ENCODE measurements around the gene CAMKMT. TPM values are rescaled to one million over a fixed set of nuclear protein-coding genes. Genes with fewer than 3 reads are reported as not detected.
A peak's percentile ranks its signal among the peaks of the same experiment; 100 is the strongest.

CAMKMT gene
- total RNA-seq, 2 experiments from 2014 or later = 11.9 to 13.9 TPM

GRCh38 chr2:44777537-44777936, 415.8 kb downstream of the CAMKMT start:
- peaks cover 5% of the 10 kb centered on the region for H3K4me1 ChIP-seq (ENCODE audit: insufficient read depth, low read length)
- Mint-ChIP-seq H3K4me1 (ENCODE audit: low read depth) (peaks cover 6% of the 10 kb centered on the region), H3K4me3 (no peak overlapping the region), H3K36me3 (ENCODE audit: low read depth) (no peaks in the 10 kb centered on the region), H3K27me3 (no peaks in the 10 kb centered on the region), H3K27ac (no peak overlapping the region), H3K9me3 (no peaks in the 10 kb centered on the region)
- no peak overlapping the region for H3K27ac ChIP-seq (ENCODE audit: low read depth in 1 of 2, low read length in 2 of 2)
- no peak for TF ChIP-seq CTCF (IDR thresholded peaks at IDR 0.05)
- H3K4me3 ChIP-seq (ENCODE audit: low read length) = no peak overlapping the region
- no peaks in the 10 kb centered on the region for H3K27me3 ChIP-seq (ENCODE audit: control insufficient read depth in 1 of 2, insufficient read depth in 2 of 2, low read length in 2 of 2)
- H3K9me3 ChIP-seq (ENCODE audit: control insufficient read depth in 1 of 2, insufficient read depth in 1 of 2, low read length in 2 of 2) = peaks cover 0 to 14% of the 10 kb centered on the region in 2 experiments
- no peaks in the 10 kb centered on the region for H3K36me3 ChIP-seq (ENCODE audit: insufficient read depth, low read length)
- POLR2A ChIA-PET = no interaction called here
- ATAC-seq (ENCODE audit: poor library complexity) (no peak), DNase-seq (peak in 2 of 14 experiments; percentile 15 to 17)
- CTCF ChIA-PET = no interaction called here
- intact Hi-C loops (cut with DNase I, micrococcal nuclease) = no loop called here

- H3K4me1 Mint-ChIP-seq (ENCODE audit: low read depth) = peaks cover 6% of the 10 kb centered on the region
- Histone ChIP-seq H3K27ac (ENCODE audit: low read depth in 1 of 2, low read length in 2 of 2) (no peak overlapping the region), H3K4me3 (ENCODE audit: low read length) (no peak overlapping the region), H3K36me3 (ENCODE audit: insufficient read depth, low read length) (no peaks in the 10 kb centered on the region), H3K9me3 (ENCODE audit: control insufficient read depth in 1 of 2, insufficient read depth in 1 of 2, low read length in 2 of 2) (peaks cover 0 to 14% of the 10 kb centered on the region in 2 experiments), H3K27me3 (ENCODE audit: control insufficient read depth in 1 of 2, insufficient read depth in 2 of 2, low read length in 2 of 2) (no peaks in the 10 kb centered on the region), H3K4me1 (ENCODE audit: insufficient read depth, low read length) (peaks cover 5% of the 10 kb centered on the region)
- H3K9me3 Mint-ChIP-seq = no peaks in the 10 kb centered on the region
- ChIA-PET CTCF (no interaction called here), POLR2A (no interaction called here)
- no peak overlapping the region for H3K4me3 Mint-ChIP-seq
- no peaks in the 10 kb centered on the region for H3K27me3 Mint-ChIP-seq
- intact Hi-C loops (cut with DNase I, micrococcal nuclease) = no loop called here
- DNase-seq (no peak), ATAC-seq (ENCODE audit: poor library complexity) (no peak)
- H3K27ac Mint-ChIP-seq = no peak overlapping the region
- TF ChIP-seq CTCF (IDR thresholded peaks at IDR 0.05) = no peak
- H3K36me3 Mint-ChIP-seq (ENCODE audit: low read depth) = no peaks in the 10 kb centered on the region
Observed at GRCh38 chr2:44778221-44778654, 416.5 kb downstream of the CAMKMT start.

GRCh38 chr2:44778671-44779476, 417.1 kb downstream of the CAMKMT start:
- TF ChIP-seq CTCF (IDR thresholded peaks at IDR 0.05) = no peak
- H3K9me3 ChIP-seq (ENCODE audit: control insufficient read depth in 1 of 2, insufficient read depth in 1 of 2, low read length in 2 of 2) = peaks cover 0 to 14% of the 10 kb centered on the region in 2 experiments
- no peak overlapping the region for H3K4me3 ChIP-seq (ENCODE audit: low read length)
- Mint-ChIP-seq H3K4me3 (no peak overlapping the region), H3K27me3 (no peaks in the 10 kb centered on the region), H3K36me3 (ENCODE audit: low read depth) (no peaks in the 10 kb centered on the region), H3K4me1 (ENCODE audit: low read depth) (peaks cover 6% of the 10 kb centered on the region), H3K27ac (no peak overlapping the region), H3K9me3 (no peaks in the 10 kb centered on the region)
- DNase-seq (peak in 2 of 14 experiments; percentile 5 to 22), ATAC-seq (ENCODE audit: poor library complexity) (no peak)
- H3K27me3 ChIP-seq (ENCODE audit: control insufficient read depth in 1 of 2, insufficient read depth in 2 of 2, low read length in 2 of 2) = no peaks in the 10 kb centered on the region
- peaks cover 5% of the 10 kb centered on the region for H3K4me1 ChIP-seq (ENCODE audit: insufficient read depth, low read length)
- H3K27ac ChIP-seq (ENCODE audit: low read depth in 1 of 2, low read length in 2 of 2) = no peak overlapping the region
- ChIA-PET CTCF (no interaction called here), POLR2A (no interaction called here)
- no peaks in the 10 kb centered on the region for H3K36me3 ChIP-seq (ENCODE audit: insufficient read depth, low read length)
- intact Hi-C loops (cut with DNase I, micrococcal nuclease) = no loop called here
